WTC11 (cell line): ENCODE results near the gene REEP6.

Experiments
- ATF1 ChIP-seq: sonication (generic); formaldehyde crosslinking; IDR thresholded peaks from 2 replicates; pipeline ENCODE4 v1.8.1; 2023; ENCODE audit warnings: mild to moderate bottlenecking, moderate library complexity, missing genetic modification reagents
- CTCF ChIP-seq: fragments of 200-600 bp; IDR thresholded peaks from 2 replicates; pipeline ENCODE4 v1.8.0; 2022; ENCODE audit warnings: antibody characterized with exemption
- E2F5 ChIP-seq: sonication (generic); formaldehyde crosslinking; IDR thresholded peaks from 2 replicates; pipeline ENCODE4 v1.8.1; 2022; ENCODE audit warnings: mild to moderate bottlenecking, moderate library complexity, missing genetic modification reagents
- IRF1 ChIP-seq: sonication (generic); formaldehyde crosslinking; IDR thresholded peaks from 2 replicates; pipeline ENCODE4 v1.8.0; 2023; ENCODE audit warnings: missing genetic modification reagents
- NFYB ChIP-seq: sonication (generic); formaldehyde crosslinking; conservative IDR thresholded peaks from 2 replicates; pipeline ENCODE4 v1.8.0; 2022; ENCODE audit warnings: low read depth, missing genetic modification reagents
- NR2C2 ChIP-seq: sonication (generic); formaldehyde crosslinking; IDR thresholded peaks from 2 replicates; pipeline ENCODE4 v1.8.0; 2022; ENCODE audit warnings: mild to moderate bottlenecking, missing genetic modification reagents
- SP1 ChIP-seq: sonication (generic); formaldehyde crosslinking; conservative IDR thresholded peaks from 2 replicates; pipeline ENCODE4 v1.8.1; 2022; ENCODE audit warnings: missing genetic modification reagents
- TP53 ChIP-seq: sonication (generic); formaldehyde crosslinking; IDR thresholded peaks from 2 replicates; pipeline ENCODE4 v1.8.1; 2023; ENCODE audit warnings: mild to moderate bottlenecking, missing genetic modification reagents
- ZNF671 ChIP-seq: fragments of 250-450 bp; sonication (Bioruptor Pico); IDR thresholded peaks from 2 replicates; pipeline ENCODE4 v1.8.0; 2021; ENCODE audit warnings: mild to moderate bottlenecking
- ZSCAN18 ChIP-seq: fragments of 250-450 bp; sonication (Bioruptor Pico); IDR thresholded peaks from 2 replicates; pipeline ENCODE4 v2.1.2; 2022; ENCODE audit warnings: mild to moderate bottlenecking, moderate library complexity
- TF ChIP-seq, protein P1 (sequence below): sonication (generic); formaldehyde crosslinking; IDR thresholded peaks from 2 replicates; pipeline ENCODE4 v1.8.1; 2023; ENCODE audit warnings: mild to moderate bottlenecking, moderate library complexity, missing genetic modification reagents
- TF ChIP-seq, protein P2 (sequence below): sonication (generic); formaldehyde crosslinking; IDR thresholded peaks from 2 replicates; pipeline ENCODE4 v1.8.1; 2023; ENCODE audit warnings: mild to moderate bottlenecking, missing genetic modification reagents, moderate library complexity
- TF ChIP-seq, protein P3 (sequence below): sonication (generic); formaldehyde crosslinking; IDR thresholded peaks from 2 replicates; pipeline ENCODE4 v1.8.0; 2022; ENCODE audit warnings: missing genetic modification reagents

DNA sequence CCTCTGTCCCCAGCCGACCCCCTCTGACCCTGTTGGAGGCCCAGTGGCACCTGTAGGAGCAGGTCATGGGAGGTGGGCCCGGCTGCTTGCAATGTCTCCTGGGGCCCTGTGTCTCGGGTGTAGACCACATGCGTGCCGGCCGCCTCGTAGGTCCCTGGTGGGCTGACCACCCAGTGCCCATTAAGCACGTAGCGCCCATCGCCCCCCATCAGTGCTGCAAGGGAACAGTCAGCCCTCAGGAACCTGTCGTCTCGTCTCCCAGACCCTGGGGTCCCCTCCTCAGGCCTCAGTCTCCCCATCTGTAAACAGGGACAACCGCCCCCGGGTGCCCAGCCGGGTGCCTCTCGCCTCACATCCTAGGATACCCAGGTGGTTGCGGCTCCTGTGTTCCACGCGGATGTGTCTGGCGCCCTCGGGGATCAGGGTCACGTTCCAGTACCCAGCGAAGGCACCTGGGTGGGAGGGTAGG lies 16.2 kb downstream of the REEP6 start:
- no peak for TF ChIP-seq CTCF
- TF ChIP-seq, protein P1, sequence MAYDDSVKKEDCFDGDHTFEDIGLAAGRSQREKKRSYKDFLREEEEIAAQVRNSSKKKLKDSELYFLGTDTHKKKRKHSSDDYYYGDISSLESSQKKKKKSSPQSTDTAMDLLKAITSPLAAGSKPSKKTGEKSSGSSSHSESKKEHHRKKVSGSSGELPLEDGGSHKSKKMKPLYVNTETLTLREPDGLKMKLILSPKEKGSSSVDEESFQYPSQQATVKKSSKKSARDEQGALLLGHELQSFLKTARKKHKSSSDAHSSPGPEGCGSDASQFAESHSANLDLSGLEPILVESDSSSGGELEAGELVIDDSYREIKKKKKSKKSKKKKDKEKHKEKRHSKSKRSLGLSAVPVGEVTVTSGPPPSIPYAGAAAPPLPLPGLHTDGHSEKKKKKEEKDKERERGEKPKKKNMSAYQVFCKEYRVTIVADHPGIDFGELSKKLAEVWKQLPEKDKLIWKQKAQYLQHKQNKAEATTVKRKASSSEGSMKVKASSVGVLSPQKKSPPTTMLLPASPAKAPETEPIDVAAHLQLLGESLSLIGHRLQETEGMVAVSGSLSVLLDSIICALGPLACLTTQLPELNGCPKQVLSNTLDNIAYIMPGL (CRISPR knock-in tag): no peak
- no peak for TF ChIP-seq NFYB (CRISPR knock-in tag)
- TF ChIP-seq SP1 (CRISPR knock-in tag): no peak
- TF ChIP-seq NR2C2 (CRISPR knock-in tag): no peak
- TF ChIP-seq, protein P2, sequence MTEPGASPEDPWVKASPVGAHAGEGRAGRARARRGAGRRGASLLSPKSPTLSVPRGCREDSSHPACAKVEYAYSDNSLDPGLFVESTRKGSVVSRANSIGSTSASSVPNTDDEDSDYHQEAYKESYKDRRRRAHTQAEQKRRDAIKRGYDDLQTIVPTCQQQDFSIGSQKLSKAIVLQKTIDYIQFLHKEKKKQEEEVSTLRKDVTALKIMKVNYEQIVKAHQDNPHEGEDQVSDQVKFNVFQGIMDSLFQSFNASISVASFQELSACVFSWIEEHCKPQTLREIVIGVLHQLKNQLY (CRISPR knock-in tag): no peak
- no peak for TF ChIP-seq IRF1
- TF ChIP-seq ZNF671 (CRISPR knock-in tag): no peak
- TF ChIP-seq TP53 (CRISPR knock-in tag): no peak
- TF ChIP-seq ZSCAN18 (CRISPR knock-in tag): no peak
- TF ChIP-seq, protein P3, sequence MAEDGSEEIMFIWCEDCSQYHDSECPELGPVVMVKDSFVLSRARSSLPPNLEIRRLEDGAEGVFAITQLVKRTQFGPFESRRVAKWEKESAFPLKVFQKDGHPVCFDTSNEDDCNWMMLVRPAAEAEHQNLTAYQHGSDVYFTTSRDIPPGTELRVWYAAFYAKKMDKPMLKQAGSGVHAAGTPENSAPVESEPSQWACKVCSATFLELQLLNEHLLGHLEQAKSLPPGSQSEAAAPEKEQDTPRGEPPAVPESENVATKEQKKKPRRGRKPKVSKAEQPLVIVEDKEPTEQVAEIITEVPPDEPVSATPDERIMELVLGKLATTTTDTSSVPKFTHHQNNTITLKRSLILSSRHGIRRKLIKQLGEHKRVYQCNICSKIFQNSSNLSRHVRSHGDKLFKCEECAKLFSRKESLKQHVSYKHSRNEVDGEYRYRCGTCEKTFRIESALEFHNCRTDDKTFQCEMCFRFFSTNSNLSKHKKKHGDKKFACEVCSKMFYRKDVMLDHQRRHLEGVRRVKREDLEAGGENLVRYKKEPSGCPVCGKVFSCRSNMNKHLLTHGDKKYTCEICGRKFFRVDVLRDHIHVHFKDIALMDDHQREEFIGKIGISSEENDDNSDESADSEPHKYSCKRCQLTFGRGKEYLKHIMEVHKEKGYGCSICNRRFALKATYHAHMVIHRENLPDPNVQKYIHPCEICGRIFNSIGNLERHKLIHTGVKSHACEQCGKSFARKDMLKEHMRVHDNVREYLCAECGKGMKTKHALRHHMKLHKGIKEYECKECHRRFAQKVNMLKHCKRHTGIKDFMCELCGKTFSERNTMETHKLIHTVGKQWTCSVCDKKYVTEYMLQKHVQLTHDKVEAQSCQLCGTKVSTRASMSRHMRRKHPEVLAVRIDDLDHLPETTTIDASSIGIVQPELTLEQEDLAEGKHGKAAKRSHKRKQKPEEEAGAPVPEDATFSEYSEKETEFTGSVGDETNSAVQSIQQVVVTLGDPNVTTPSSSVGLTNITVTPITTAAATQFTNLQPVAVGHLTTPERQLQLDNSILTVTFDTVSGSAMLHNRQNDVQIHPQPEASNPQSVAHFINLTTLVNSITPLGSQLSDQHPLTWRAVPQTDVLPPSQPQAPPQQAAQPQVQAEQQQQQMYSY (CRISPR knock-in tag): no peak
- no peak for TF ChIP-seq ATF1 (CRISPR knock-in tag)
- TF ChIP-seq E2F5: no peak
